Ishikawa (cell line): ENCODE data around the gene PGC.

Experiments used
- CEBPB ChIP-seq: IDR thresholded peaks from 2 replicates; pipeline ENCODE4 v1.6.1; 2012
- CREB1 ChIP-seq: IDR thresholded peaks from 2 replicates; pipeline ENCODE4 v1.6.1; 2012; ENCODE audit warnings: low read depth
- EGR1 ChIP-seq: IDR thresholded peaks from 2 replicates; pipeline ENCODE4 v1.6.1; 2012
- EP300 ChIP-seq: IDR thresholded peaks from 2 replicates; pipeline ENCODE4 v1.6.1; 2012; ENCODE audit warnings: borderline replicate concordance
- FOXM1 ChIP-seq: IDR thresholded peaks from 2 replicates; pipeline ENCODE4 v1.6.1; 2012; ENCODE audit warnings: low read depth, borderline replicate concordance
- NFIC ChIP-seq: IDR thresholded peaks from 2 replicates; pipeline ENCODE4 v1.6.1; 2012
- RAD21 ChIP-seq: IDR thresholded peaks from 2 replicates; pipeline ENCODE4 v1.6.1; 2012; ENCODE audit warnings: low read depth
- TAF1 ChIP-seq: IDR thresholded peaks from 2 replicates; pipeline ENCODE4 v1.6.1; 2012; ENCODE audit warnings: low read depth, mild to moderate bottlenecking
- TCF12 ChIP-seq: IDR thresholded peaks from 2 replicates; pipeline ENCODE4 v1.6.1; 2012; ENCODE audit warnings: low read depth
- TEAD4 ChIP-seq: IDR thresholded peaks from 2 replicates; pipeline ENCODE4 v1.6.1; 2012
- YY1 ChIP-seq: IDR thresholded peaks from 2 replicates; pipeline ENCODE4 v1.6.1; 2012; ENCODE audit warnings: low read depth
- ZBTB7A ChIP-seq: IDR thresholded peaks from 2 replicates; pipeline ENCODE4 v1.6.1; 2012; ENCODE audit warnings: low read depth
- TF ChIP-seq, protein P1 (sequence below): IDR thresholded peaks from 2 replicates; pipeline ENCODE4 v1.6.1; 2012; ENCODE audit warnings: low read depth, mild to moderate bottlenecking
- TF ChIP-seq, protein P2 (sequence below): IDR thresholded peaks from 2 replicates; pipeline ENCODE4 v1.6.1; 2012
- TF ChIP-seq, protein P3 (sequence below): IDR thresholded peaks from 2 replicates; pipeline ENCODE4 v1.6.1; 2012

Gene PGC

GRCh38 chr6:41697861-41698781, 49.1 kb downstream of the PGC start:
- TF ChIP-seq TCF12 (no peak), EP300 (no peak), TEAD4 (no peak), RAD21 (no peak), TAF1 (no peak), ZBTB7A (no peak), CREB1 (no peak)
- TF ChIP-seq, protein P1, sequence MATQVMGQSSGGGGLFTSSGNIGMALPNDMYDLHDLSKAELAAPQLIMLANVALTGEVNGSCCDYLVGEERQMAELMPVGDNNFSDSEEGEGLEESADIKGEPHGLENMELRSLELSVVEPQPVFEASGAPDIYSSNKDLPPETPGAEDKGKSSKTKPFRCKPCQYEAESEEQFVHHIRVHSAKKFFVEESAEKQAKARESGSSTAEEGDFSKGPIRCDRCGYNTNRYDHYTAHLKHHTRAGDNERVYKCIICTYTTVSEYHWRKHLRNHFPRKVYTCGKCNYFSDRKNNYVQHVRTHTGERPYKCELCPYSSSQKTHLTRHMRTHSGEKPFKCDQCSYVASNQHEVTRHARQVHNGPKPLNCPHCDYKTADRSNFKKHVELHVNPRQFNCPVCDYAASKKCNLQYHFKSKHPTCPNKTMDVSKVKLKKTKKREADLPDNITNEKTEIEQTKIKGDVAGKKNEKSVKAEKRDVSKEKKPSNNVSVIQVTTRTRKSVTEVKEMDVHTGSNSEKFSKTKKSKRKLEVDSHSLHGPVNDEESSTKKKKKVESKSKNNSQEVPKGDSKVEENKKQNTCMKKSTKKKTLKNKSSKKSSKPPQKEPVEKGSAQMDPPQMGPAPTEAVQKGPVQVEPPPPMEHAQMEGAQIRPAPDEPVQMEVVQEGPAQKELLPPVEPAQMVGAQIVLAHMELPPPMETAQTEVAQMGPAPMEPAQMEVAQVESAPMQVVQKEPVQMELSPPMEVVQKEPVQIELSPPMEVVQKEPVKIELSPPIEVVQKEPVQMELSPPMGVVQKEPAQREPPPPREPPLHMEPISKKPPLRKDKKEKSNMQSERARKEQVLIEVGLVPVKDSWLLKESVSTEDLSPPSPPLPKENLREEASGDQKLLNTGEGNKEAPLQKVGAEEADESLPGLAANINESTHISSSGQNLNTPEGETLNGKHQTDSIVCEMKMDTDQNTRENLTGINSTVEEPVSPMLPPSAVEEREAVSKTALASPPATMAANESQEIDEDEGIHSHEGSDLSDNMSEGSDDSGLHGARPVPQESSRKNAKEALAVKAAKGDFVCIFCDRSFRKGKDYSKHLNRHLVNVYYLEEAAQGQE = no peak

- TF ChIP-seq RAD21 (no peak), EGR1 (no peak), TAF1 (no peak), TCF12 (no peak), YY1 (no peak), NFIC (no peak), TEAD4 (no peak), EP300 (no peak), FOXM1 (no peak), CREB1 (no peak), CEBPB (no peak), ZBTB7A (no peak)
- TF ChIP-seq, protein P1 = no peak
- TF ChIP-seq, protein P2, sequence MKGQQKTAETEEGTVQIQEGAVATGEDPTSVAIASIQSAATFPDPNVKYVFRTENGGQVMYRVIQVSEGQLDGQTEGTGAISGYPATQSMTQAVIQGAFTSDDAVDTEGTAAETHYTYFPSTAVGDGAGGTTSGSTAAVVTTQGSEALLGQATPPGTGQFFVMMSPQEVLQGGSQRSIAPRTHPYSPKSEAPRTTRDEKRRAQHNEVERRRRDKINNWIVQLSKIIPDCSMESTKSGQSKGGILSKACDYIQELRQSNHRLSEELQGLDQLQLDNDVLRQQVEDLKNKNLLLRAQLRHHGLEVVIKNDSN = no peak
- TF ChIP-seq, protein P3, sequence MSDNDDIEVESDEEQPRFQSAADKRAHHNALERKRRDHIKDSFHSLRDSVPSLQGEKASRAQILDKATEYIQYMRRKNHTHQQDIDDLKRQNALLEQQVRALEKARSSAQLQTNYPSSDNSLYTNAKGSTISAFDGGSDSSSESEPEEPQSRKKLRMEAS = no peak
Observed at GRCh38 chr6:41696788-41697187, 50.4 kb downstream of the PGC start.

GRCh38 chr6:41695825-41696224, 51.4 kb downstream of the PGC start:
- TF ChIP-seq TAF1 (no peak), FOXM1 (no peak), EGR1 (no peak), TCF12 (no peak), YY1 (no peak), EP300 (no peak), NFIC (no peak), CREB1 (no peak), RAD21 (no peak), TEAD4 (no peak), ZBTB7A (no peak), CEBPB (no peak)
- TF ChIP-seq, protein P2 = no peak
- TF ChIP-seq, protein P3 = no peak
- TF ChIP-seq, protein P1 = no peak

DNA sequence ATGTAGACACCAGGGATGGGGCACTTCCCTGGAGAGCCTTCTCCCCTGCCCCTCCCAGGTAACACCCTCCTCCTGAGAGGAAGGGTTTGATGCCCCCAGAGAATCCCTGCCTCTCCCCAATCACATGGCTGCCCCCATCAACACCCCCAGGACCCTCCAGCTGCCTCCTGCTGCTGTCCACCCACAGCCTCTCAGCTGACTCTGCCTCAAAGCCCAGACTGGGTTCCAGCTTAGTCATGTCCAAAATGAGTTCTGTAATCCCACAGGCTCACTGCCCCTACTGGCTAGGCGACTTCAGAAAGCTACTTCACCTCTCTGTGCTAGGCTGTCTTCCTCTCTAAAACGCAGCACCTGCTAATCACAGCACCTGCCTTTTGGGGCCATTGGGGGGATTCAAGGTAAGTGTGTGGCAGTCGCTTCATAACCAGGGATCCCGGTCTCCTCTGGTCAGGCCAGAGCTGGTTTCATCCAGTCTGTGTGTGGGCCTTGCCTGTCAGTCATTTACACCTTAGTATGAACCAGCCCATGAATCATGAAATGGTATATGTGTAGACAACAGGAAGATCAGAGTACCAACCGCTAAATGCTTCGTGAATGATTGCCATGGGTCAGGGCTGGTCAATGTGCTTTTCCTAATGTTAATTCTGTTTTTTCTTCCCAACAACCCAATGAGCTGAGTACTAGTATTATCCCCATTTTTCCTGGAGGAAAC, 52.2 kb downstream of the PGC start:
- TF ChIP-seq, protein P1 = no peak
- TF ChIP-seq, protein P3 = no peak
- no peak for TF ChIP-seq NFIC
- TF ChIP-seq TAF1 = no peak
- no peak for TF ChIP-seq RAD21
- TF ChIP-seq EP300 = no peak
